Endothelial cell of umbilical vein (primary cell): Measurements from ENCODE around the gene CCNG1. TPM values are rescaled to one million over a fixed set of nuclear protein-coding genes. Genes with fewer than 3 reads are reported as not detected.

ENCODE experiments used
- BruUV-seq: library from RNA; stranded (reverse); fragments of 400-500 nt; replicated peaks from 2 replicates; lab custom pipeline; 2021; lab: Mats Ljungman, UMichigan
- CTCF ChIA-PET: fragments of 300-600, 350-600 bp; sonication (Branson Sonifier 250); formaldehyde crosslinking; loops from one replicate; lab custom pipeline; 2021; ENCODE audit warnings: antibody characterized with exemption, inconsistent platforms; lab: Charles Lee
- POLR2A ChIA-PET: fragments of 300-600, 350-600 bp; sonication (Branson Sonifier 250); formaldehyde crosslinking; loops from one replicate; lab custom pipeline; 2021; ENCODE audit warnings: antibody characterized with exemption, inconsistent platforms; lab: Charles Lee
- DNase-seq: peaks from one replicate; pipeline ENCODE4 v3.0.0-alpha.2; 2011; ENCODE audit warnings: low read depth, low spot score
- FAIRE-seq: peaks from 2 replicates; lab custom pipeline; 2011; peaks lifted over from hg19 to GRCh38; lab: Jason Lieb, UNC
- H2AFZ ChIP-seq: 2 replicates; pipeline ENCODE4 v1.6.0; 2012; ENCODE audit warnings: low read depth, low read length, control low read depth, inconsistent platforms
- H3K27ac ChIP-seq: 2 replicates; pipeline ENCODE4 v1.5.1; 2011; ENCODE audit warnings: low read depth, mild to moderate bottlenecking, control low read depth, low read length, moderate library complexity; ENCODE audit not compliant: insufficient read depth
- H3K27me3 ChIP-seq, 2 experiments: 2 replicates each; pipeline versions ENCODE4 v1.6.0 to v1.6.1; 2011; ENCODE audit warnings: low read length in 2 of 2, mixed read lengths in 1 of 2; ENCODE audit not compliant: control insufficient read depth in 2 of 2, insufficient read depth in 2 of 2
- H3K36me3 ChIP-seq, 2 experiments: 2 replicates in 1 of 2; 3 replicates in 1 of 2; pipeline ENCODE4 v1.5.1; 2011; ENCODE audit warnings: low read length in 2 of 2, mild to moderate bottlenecking in 1 of 2, moderate library complexity in 1 of 2; ENCODE audit not compliant: control insufficient read depth in 2 of 2, insufficient read depth in 2 of 2; ENCODE audit errors: extremely low read depth in 1 of 2
- H3K4me1 ChIP-seq: 3 replicates; pipeline ENCODE4 v1.5.1; 2011; ENCODE audit warnings: mild to moderate bottlenecking, low read length; ENCODE audit not compliant: control insufficient read depth, insufficient read depth; ENCODE audit errors: extremely low read depth
- H3K4me2 ChIP-seq: 2 replicates; pipeline ENCODE4 v1.6.1; 2011; ENCODE audit warnings: low read length, control low read depth, mixed read lengths; ENCODE audit not compliant: insufficient read depth
- H3K4me3 ChIP-seq, 3 experiments: fragments of 200-600 bp in 1 of 3; sonication (generic), shearing (Covaris generic) in 1 of 3; replicated peaks in 1 of 3; 2 replicates each; pipeline ENCODE4 v1.5.1; 2011 to 2016; ENCODE audit warnings: control low read depth in 3 of 3, low read length in 3 of 3, mild to moderate bottlenecking in 2 of 3, inconsistent platforms in 1 of 3, low read depth in 1 of 3, moderate library complexity in 1 of 3; ENCODE audit not compliant: insufficient read depth in 1 of 3
- H3K79me2 ChIP-seq: 2 replicates; pipeline ENCODE4 v1.6.0; 2012; ENCODE audit warnings: low read length, inconsistent platforms; ENCODE audit not compliant: control insufficient read depth, insufficient read depth
- H3K9ac ChIP-seq: replicated peaks from 2 replicates; pipeline ENCODE3; 2011; ENCODE audit warnings: low read length, control low read depth; ENCODE audit not compliant: insufficient read depth; ENCODE audit errors: extremely low read depth
- H3K9me1 ChIP-seq: replicated peaks from 3 replicates; pipeline ENCODE4 v1.6.0; 2011; ENCODE audit warnings: mild to moderate bottlenecking, low read length; ENCODE audit not compliant: control insufficient read depth, insufficient read depth; ENCODE audit errors: extremely low read depth
- H3K9me3 ChIP-seq: replicated peaks from 2 replicates; pipeline ENCODE4 v1.5.1; 2012; ENCODE audit warnings: low read length, inconsistent platforms; ENCODE audit not compliant: control insufficient read depth, insufficient read depth
- H4K20me1 ChIP-seq: replicated peaks from 2 replicates; pipeline ENCODE3; 2011; ENCODE audit warnings: mild to moderate bottlenecking, low read length; ENCODE audit not compliant: control insufficient read depth, insufficient read depth; ENCODE audit errors: extremely low read depth
- FOS ChIP-seq: IDR thresholded peaks from 2 replicates; pipeline ENCODE4 v1.6.1; 2011; ENCODE audit warnings: mild to moderate bottlenecking, low read length, moderate library complexity, borderline replicate concordance; ENCODE audit not compliant: insufficient read depth
- MYC ChIP-seq: IDR thresholded peaks from one replicate; pipeline ENCODE4 v1.6.1; 2011; ENCODE audit warnings: mild to moderate bottlenecking, low read depth, low read length
- POLR2A ChIP-seq: IDR thresholded peaks from 2 replicates; pipeline ENCODE4 v1.6.1; 2012; ENCODE audit warnings: low read depth, mild to moderate bottlenecking, control low read depth, low read length
- POLR2AphosphoS5 ChIP-seq: IDR thresholded peaks from 2 replicates; pipeline ENCODE4 v1.6.1; 2012; ENCODE audit warnings: low read depth, mild to moderate bottlenecking, control low read depth, low read length, moderate library complexity; ENCODE audit not compliant: insufficient read depth
- dilution Hi-C: fragments of 300-500 bp; cut with MboI; formaldehyde crosslinking; loops from one replicate; pipeline ENCODE4 v1.15.0; 2019; ENCODE audit warnings: low sequenced_read_pairs; ENCODE audit not compliant: extremely low pct_ligation_motif_present
- intact Hi-C: fragments of 100-400 bp; cut with micrococcal nuclease; formaldehyde crosslinking; loops from one replicate; pipeline ENCODE4 v1.10.0; 2022
- polyA plus RNA-seq, 4 experiments: library from polyadenylated mRNA; depleted of rRNA in 3 of 4; stranded (reverse) in 3 of 4; unstranded in 1 of 4; fragments of >200 nt; gene quantifications; 2 replicates each; pipeline versions ENCODE4 v1.2.1 to v1.2.3, GENCODE V29; 2011 to 2012; ENCODE audit warnings: missing spikeins in 1 of 4
- total RNA-seq: library from RNA; stranded (reverse); gene quantifications from 2 replicates; pipeline ENCODE4 v1.2.3, GENCODE V29; 2021
- TF ChIP-seq, protein P1 (sequence below): IDR thresholded peaks from 2 replicates; pipeline ENCODE4 v1.6.1; 2011; ENCODE audit not compliant: insufficient read depth, insufficient read length
- TF ChIP-seq, protein P2 (sequence below), 2 donors: IDR thresholded peaks; 1 replicate in 1 of 2; 2 replicates in 1 of 2; pipeline ENCODE4 v1.5.1; 2011; ENCODE audit warnings: low read length in 2 of 2, mild to moderate bottlenecking in 2 of 2, moderate library complexity in 2 of 2, control low read depth in 1 of 2, inconsistent platforms in 1 of 2, low read depth in 1 of 2; ENCODE audit not compliant: insufficient read depth in 1 of 2; ENCODE audit errors: extremely low read depth in 1 of 2

Gene CCNG1
- total and polyA plus RNA-seq, 2 donors (not counting 3 experiments of a cell fraction or from before 2014, with no cell fraction given), result 47.2 to 186 TPM

DNA sequence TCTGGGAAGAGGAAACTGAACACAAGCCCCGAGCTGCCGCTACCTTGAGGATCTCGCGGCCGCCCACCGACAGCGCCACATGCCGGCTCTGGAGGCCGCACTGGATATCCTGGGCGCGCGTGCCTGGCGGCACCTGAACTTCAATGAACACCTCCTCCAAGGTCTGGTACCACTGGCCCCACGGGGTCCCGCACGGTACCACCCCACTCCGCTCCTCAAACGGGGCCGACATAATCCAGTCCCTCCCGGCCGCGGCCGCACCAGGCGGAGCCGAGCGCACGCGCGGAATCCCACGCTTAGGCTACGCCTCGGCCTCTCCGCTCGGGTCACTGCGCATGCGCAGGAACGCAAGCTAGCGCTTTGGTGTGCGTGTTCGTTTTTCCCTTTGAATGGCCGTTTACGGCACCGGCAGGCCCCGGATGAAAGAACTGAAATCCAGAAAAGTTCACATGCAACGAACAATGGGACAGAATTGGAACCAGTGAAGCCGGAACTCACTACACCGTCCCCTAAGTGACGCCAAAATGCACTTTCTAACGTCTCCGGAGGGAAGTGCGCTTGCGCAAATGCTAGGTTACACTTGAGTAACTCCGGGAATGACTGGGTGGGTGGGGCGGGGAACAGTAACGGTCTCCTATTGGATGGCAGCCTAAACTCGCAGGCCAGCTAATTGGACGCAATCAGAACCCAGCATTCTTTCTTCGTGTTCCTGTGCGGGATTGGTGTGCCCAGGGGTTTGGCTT, 22.6 kb downstream of the CCNG1 start, which contains the start of gene NUDCD2:
Gene NUDCD2, minus strand, starts transcription at position 284 of the 743 bp plus-strand sequence. Its CDS starts 52 bp downstream, at position 232.
- CTCF ChIA-PET, result interaction anchor here (0.7 to 4.0 kb wide), 8 partner anchors 13 to 51 kb away, joined by 3 to 15 read pairs (median 7); partner anchors contain the start of genes CCNG1 and MAT2B
- FAIRE-seq (peak; percentile 93), DNase-seq (peak; percentile 99)
- Histone ChIP-seq H3K79me2 (peaks cover 39% of the 10 kb centered on the region), H3K9me3 (no peaks in the 10 kb centered on the region), H4K20me1 (no peaks in the 10 kb centered on the region), H3K4me2 (peak within 1 kb of the TSS; percentile 99), H3K36me3 (no peaks in the 10 kb centered on the region), H3K27ac (peak within 1 kb of the TSS; percentile 99), H3K27me3 (no peaks in the 10 kb centered on the region), H3K4me1 (peaks cover 21% of the 10 kb centered on the region), H3K9me1 (no peaks in the 10 kb centered on the region), H3K9ac (peak within 1 kb of the TSS; percentile 96), H2AFZ (peak within 1 kb of the TSS; percentile 92), H3K4me3 (peak within 1 kb of the TSS; percentile 85 to 96 (median 92))
- no TSS peak for BruUV-seq
- TF ChIP-seq, protein P1, sequence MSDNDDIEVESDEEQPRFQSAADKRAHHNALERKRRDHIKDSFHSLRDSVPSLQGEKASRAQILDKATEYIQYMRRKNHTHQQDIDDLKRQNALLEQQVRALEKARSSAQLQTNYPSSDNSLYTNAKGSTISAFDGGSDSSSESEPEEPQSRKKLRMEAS, result no peak
- TF ChIP-seq FOS (no peak), POLR2A (peak; percentile 95), MYC (no peak), POLR2AphosphoS5 (peak; percentile 91)
- TF ChIP-seq, protein P2, sequence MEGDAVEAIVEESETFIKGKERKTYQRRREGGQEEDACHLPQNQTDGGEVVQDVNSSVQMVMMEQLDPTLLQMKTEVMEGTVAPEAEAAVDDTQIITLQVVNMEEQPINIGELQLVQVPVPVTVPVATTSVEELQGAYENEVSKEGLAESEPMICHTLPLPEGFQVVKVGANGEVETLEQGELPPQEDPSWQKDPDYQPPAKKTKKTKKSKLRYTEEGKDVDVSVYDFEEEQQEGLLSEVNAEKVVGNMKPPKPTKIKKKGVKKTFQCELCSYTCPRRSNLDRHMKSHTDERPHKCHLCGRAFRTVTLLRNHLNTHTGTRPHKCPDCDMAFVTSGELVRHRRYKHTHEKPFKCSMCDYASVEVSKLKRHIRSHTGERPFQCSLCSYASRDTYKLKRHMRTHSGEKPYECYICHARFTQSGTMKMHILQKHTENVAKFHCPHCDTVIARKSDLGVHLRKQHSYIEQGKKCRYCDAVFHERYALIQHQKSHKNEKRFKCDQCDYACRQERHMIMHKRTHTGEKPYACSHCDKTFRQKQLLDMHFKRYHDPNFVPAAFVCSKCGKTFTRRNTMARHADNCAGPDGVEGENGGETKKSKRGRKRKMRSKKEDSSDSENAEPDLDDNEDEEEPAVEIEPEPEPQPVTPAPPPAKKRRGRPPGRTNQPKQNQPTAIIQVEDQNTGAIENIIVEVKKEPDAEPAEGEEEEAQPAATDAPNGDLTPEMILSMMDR (IDR thresholded peaks at IDR 0.05; ENCODE audit: extremely low read depth in 1 of 2, insufficient read depth in 1 of 2, low read depth in 1 of 2, low read length in 2 of 2), result peak; percentile 11 to 45
- dilution Hi-C loops (no loop called here), intact Hi-C loops (loop anchor here (1.0 to 5.0 kb wide), 5 partner anchors 23 to 407 kb away; partner anchors contain the start of gene CCNG1)
- POLR2A ChIA-PET, result interaction anchor here (0.7 to 3.9 kb wide), 5 partner anchors 21 to 299 kb away, joined by 3 to 34 read pairs (median 8); partner anchors contain the start of genes CCNG1 and MAT2B
